K562 (cell line): ENCODE data around the gene CDIPT. TPM values are rescaled to one million over a fixed set of nuclear protein-coding genes. Genes with fewer than 3 reads are reported as not detected.

Experiments
- ATAC-seq: fragments of 200-7000 bp; cut with Tn5 transposase; 3 replicates; pipeline ENCODE4 v1.9.1; 2020; ENCODE audit warnings: moderate library complexity
- BruUV-seq: library from RNA; stranded (reverse); fragments of 400-500 nt; replicated peaks from 2 replicates; lab custom pipeline; 2021; lab: Mats Ljungman, UMichigan
- CTCF ChIA-PET: fragments of 300-600 bp; formaldehyde crosslinking; extraction: SDS; loops from one replicate; lab custom pipeline; 2021; ENCODE audit warnings: low intra/inter-chr PET ratio; lab: Yijun Ruan, JAX
- POLR2A ChIA-PET: fragments of 300-600, 350-650 bp; sonication (Branson Sonifier 250); formaldehyde crosslinking; extraction: SDS; loops from one replicate; lab custom pipeline; 2021; ENCODE audit warnings: antibody characterized with exemption, inconsistent platforms; lab: Yijun Ruan, JAX
- DNase-seq, 4 experiments: peaks; one replicate each; pipeline versions ENCODE4 v3.0.0 to v3.0.0-alpha.2; 2011 to 2018; ENCODE audit warnings: low spot score in 3 of 4, mixed read lengths in 3 of 4; ENCODE audit errors: extremely low read depth in 1 of 4
- FAIRE-seq: peaks from 2 replicates; lab custom pipeline; 2011; peaks lifted over from hg19 to GRCh38; lab: Jason Lieb, UNC
- H2AFZ ChIP-seq: 2 replicates; pipeline ENCODE4 v1.6.0; 2011; ENCODE audit warnings: low read depth, low read length, control low read depth, inconsistent platforms
- H3K27ac ChIP-seq: fragments of 200-600 bp; 3 replicates; pipeline ENCODE4 v1.8.0; 2011; ENCODE audit warnings: low read depth, mild to moderate bottlenecking, control low read depth, inconsistent platforms, low read length, moderate library complexity, mixed read lengths; ENCODE audit errors: extremely low read depth
- H3K27me3 ChIP-seq, 2 experiments: fragments of 300-600 bp in 1 of 2; 2 replicates in 1 of 2; 3 replicates in 1 of 2; pipeline versions ENCODE4 v1.6.0 to v1.8.0; 2011; ENCODE audit warnings: inconsistent platforms in 2 of 2, low read length in 2 of 2, mild to moderate bottlenecking in 1 of 2, mixed read lengths in 1 of 2, moderate library complexity in 1 of 2; ENCODE audit not compliant: control insufficient read depth in 2 of 2, insufficient read depth in 2 of 2
- H3K36me3 ChIP-seq: fragments of 300-600 bp; 3 replicates; pipeline ENCODE4 v1.8.0; 2011; ENCODE audit warnings: mild to moderate bottlenecking, low read length, inconsistent platforms; ENCODE audit not compliant: control insufficient read depth, insufficient read depth
- H3K4me1 ChIP-seq, 2 experiments: fragments of 200-600 bp in 1 of 2; replicated peaks in 1 of 2; 2 replicates in 1 of 2; 3 replicates in 1 of 2; pipeline versions ENCODE4 v1.5.1 to v1.8.0; 2011; ENCODE audit warnings: inconsistent platforms in 2 of 2, low read length in 2 of 2, mild to moderate bottlenecking in 1 of 2, mixed read lengths in 1 of 2, moderate library complexity in 1 of 2; ENCODE audit not compliant: control insufficient read depth in 2 of 2, insufficient read depth in 2 of 2
- H3K4me2 ChIP-seq: 2 replicates; pipeline ENCODE4 v1.6.1; 2011; ENCODE audit warnings: low read length, control low read depth, inconsistent platforms, mixed read lengths; ENCODE audit not compliant: insufficient read depth
- H3K4me3 ChIP-seq: fragments of 200-600 bp; sonication (generic), shearing (Covaris generic); 2 replicates; pipeline ENCODE4 v1.5.1; 2016; ENCODE audit warnings: control low read depth, inconsistent platforms
- H3K79me2 ChIP-seq: fragments of 200-600 bp; 3 replicates; pipeline ENCODE4 v1.8.0; 2011; ENCODE audit warnings: low read length, inconsistent platforms; ENCODE audit not compliant: control insufficient read depth, insufficient read depth
- H3K9ac ChIP-seq, 2 experiments: 2 replicates each; pipeline versions ENCODE4 v1.6.0 to v1.6.1; 2011; ENCODE audit warnings: low read depth in 2 of 2, low read length in 2 of 2, control low read depth in 1 of 2, inconsistent platforms in 1 of 2, mild to moderate bottlenecking in 1 of 2, mixed read lengths in 1 of 2; ENCODE audit not compliant: insufficient read depth in 1 of 2
- H3K9me1 ChIP-seq: one replicate; pipeline ENCODE4 v1.6.0; 2011; ENCODE audit warnings: inconsistent platforms, mild to moderate bottlenecking, low read length, moderate library complexity; ENCODE audit not compliant: control insufficient read depth, insufficient read depth
- H3K9me3 ChIP-seq: replicated peaks from 2 replicates; pipeline ENCODE4 v1.5.1; 2011; ENCODE audit warnings: low read depth, low read length, inconsistent platforms; ENCODE audit not compliant: control insufficient read depth, insufficient read depth
- H4K20me1 ChIP-seq: replicated peaks from 2 replicates; pipeline ENCODE4 v1.6.1; 2011; ENCODE audit warnings: low read length, inconsistent platforms, mixed read lengths; ENCODE audit not compliant: control insufficient read depth, insufficient read depth
- HNRNPH1 ChIP-seq: fragments of 200-400 bp; formaldehyde crosslinking; optimal IDR thresholded peaks from 2 replicates; pipeline ENCODE3; 2017; ENCODE audit warnings: low read depth, mild to moderate bottlenecking, low read length, moderate library complexity
- POLR2A ChIP-seq: fragments of 450-650 bp; conservative IDR thresholded peaks from 2 replicates; pipeline ENCODE4 v1.6.1; 2016
- ZBTB8A ChIP-seq: fragments of 450-650 bp; IDR thresholded peaks from 2 replicates; pipeline ENCODE4 v1.6.1; 2018; ENCODE audit warnings: mild to moderate bottlenecking, moderate library complexity; ENCODE audit not compliant: partially characterized antibody
- ZNF644 ChIP-seq: fragments of 200-800 bp; sonication (Bioruptor generic); IDR thresholded peaks from 2 replicates; pipeline ENCODE4 v1.6.1; 2016; ENCODE audit warnings: low read depth, missing genetic modification characterization, missing compliant biosample characterization
- WGBS: fragments of 100-300 bp; shearing (Covaris generic); methylation state at CpG from one replicate; pipeline ENCODE4 v1.1.6; 2016; ENCODE audit warnings: low coverage, mixed read lengths; ENCODE audit not compliant: insufficient coverage; ENCODE audit errors: missing lambda C conversion rate; 5-methylcytosine and 5-hydroxymethylcytosine counted together
- in situ Hi-C: fragments of 300-500 bp; cut with MboI; formaldehyde crosslinking; loops from 4 replicates; pipeline ENCODE4 v1.15.0; 2018; ENCODE audit warnings: inconsistent platforms, mixed read lengths
- intact Hi-C: fragments of 100-400 bp; cut with micrococcal nuclease; formaldehyde crosslinking; loops from 2 replicates; pipeline ENCODE4 v1.14.2; 2022
- polyA plus RNA-seq, 8 experiments: library from polyadenylated mRNA; depleted of rRNA in 4 of 8; stranded (reverse) in 5 of 8; unstranded in 3 of 8; fragments of >200 nt; fragmentation: Nextera tagmentation in 2 of 8; fragmentation: Illumina TruSeq in 1 of 8; extraction: Ambion mirVana in 2 of 8; extraction: Trizol in 1 of 8; gene quantifications; 2 replicates each; pipeline versions ENCODE4 v1.2.1 to v1.2.3, GENCODE V29; 2011 to 2014; ENCODE audit warnings: inconsistent platforms in 1 of 8, missing spikeins in 1 of 8
- total RNA-seq, 7 experiments: library from RNA; depleted of rRNA in 6 of 7; stranded (reverse); fragments of >200 nt in 6 of 7; fragmentation: Illumina TruSeq in 2 of 7; extraction: Trizol in 2 of 7; gene quantifications; 2 replicates each; pipeline versions ENCODE4 v1.2.1 to v1.2.3, GENCODE V29; 2011 to 2021; ENCODE audit warnings: low replicate concordance in 1 of 7
- TF ChIP-seq, protein P1 (sequence below): sonication (generic); formaldehyde crosslinking; IDR thresholded peaks from 2 replicates; pipeline ENCODE4 v1.9.0; 2022; ENCODE audit warnings: mild to moderate bottlenecking, missing genetic modification reagents
- TF ChIP-seq, protein P2 (sequence below): sonication (generic); formaldehyde crosslinking; IDR thresholded peaks from 2 replicates; pipeline ENCODE4 v1.8.1; 2023; ENCODE audit warnings: mild to moderate bottlenecking, missing genetic modification reagents
- TF ChIP-seq, protein P3 (sequence below): fragments of 250-450 bp; sonication (Bioruptor Pico); IDR thresholded peaks from 2 replicates; pipeline ENCODE4 v1.5.0; 2021; ENCODE audit warnings: mild to moderate bottlenecking, borderline replicate concordance
- TF ChIP-seq, protein P4 (sequence below), 2 experiments: IDR thresholded peaks; 2 replicates each; pipeline ENCODE4 v1.6.1; 2011; ENCODE audit warnings: borderline replicate concordance in 1 of 2, control low read depth in 1 of 2, low read depth in 1 of 2, low read length in 1 of 2, mild to moderate bottlenecking in 1 of 2, mixed read lengths in 1 of 2, moderate library complexity in 1 of 2; ENCODE audit not compliant: insufficient read depth in 1 of 2, insufficient read length in 1 of 2, poor library complexity in 1 of 2, severe bottlenecking in 1 of 2; ENCODE audit errors: extremely low read depth in 1 of 2

CDIPT gene
- total and polyA plus RNA-seq, 9 of the 15 experiments (the other 6 are each of a cell fraction or from before 2014, with no cell fraction given): 1.3 to 37.0 (median 23.0) TPM

DNA sequence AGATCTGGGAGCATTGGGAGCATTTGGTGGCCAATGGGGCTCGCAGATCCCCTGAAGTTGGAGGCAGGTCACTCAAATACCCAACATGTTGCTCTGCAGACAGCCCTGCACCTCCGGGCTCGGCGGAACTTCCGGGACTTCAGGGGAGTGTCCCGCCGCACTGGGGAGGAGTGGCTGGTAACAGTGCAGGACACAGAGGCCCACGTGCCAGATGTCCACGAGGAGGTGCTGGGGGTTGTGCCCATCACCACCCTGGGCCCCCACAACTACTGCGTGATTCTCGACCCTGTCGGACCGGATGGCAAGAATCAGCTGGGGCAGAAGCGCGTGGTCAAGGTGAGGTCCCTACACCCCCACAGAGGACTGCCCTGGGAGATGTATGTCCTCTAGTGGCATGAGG, 26.4 kb downstream of the CDIPT start:
- 48% methylated on average over 14 of the region's 15 CpGs for WGBS
- intact Hi-C loops: no loop called here
- POLR2A ChIA-PET: no interaction called here
- Histone ChIP-seq H3K9me1 (no peaks in the 10 kb centered on the region), H3K27ac (no peak overlapping the region), H3K4me1 (peaks cover 0 to 19% of the 10 kb centered on the region in 2 experiments; a peak in 2 of 5 replicates), H2AFZ (peak overlapping the region; percentile 62; the same call in 1 of the 2 replicates), H3K9ac (peak overlapping the region in 1 of 2 experiments; percentile 66; a peak in 1 of 4 replicates), H3K27me3 (no peaks in the 10 kb centered on the region), H4K20me1 (no peaks in the 10 kb centered on the region), H3K79me2 (no peaks in the 10 kb centered on the region), H3K4me3 (no peak overlapping the region), H3K36me3 (no peaks in the 10 kb centered on the region), H3K9me3 (no peaks in the 10 kb centered on the region), H3K4me2 (no peak overlapping the region)
- DNase-seq (no peak), ATAC-seq (peak; percentile 76), FAIRE-seq (no peak)
- in situ Hi-C loops: no loop called here
- CTCF ChIA-PET: no interaction called here
- BruUV-seq: no TSS peak
- TF ChIP-seq ZBTB8A (no peak), ZNF644 (tag) (no peak), HNRNPH1 (no peak), POLR2A (no peak)
- TF ChIP-seq, protein P1, sequence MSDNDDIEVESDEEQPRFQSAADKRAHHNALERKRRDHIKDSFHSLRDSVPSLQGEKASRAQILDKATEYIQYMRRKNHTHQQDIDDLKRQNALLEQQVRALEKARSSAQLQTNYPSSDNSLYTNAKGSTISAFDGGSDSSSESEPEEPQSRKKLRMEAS: peak; percentile 35; the same call in 1 of the 2 replicates
- TF ChIP-seq, protein P2, sequence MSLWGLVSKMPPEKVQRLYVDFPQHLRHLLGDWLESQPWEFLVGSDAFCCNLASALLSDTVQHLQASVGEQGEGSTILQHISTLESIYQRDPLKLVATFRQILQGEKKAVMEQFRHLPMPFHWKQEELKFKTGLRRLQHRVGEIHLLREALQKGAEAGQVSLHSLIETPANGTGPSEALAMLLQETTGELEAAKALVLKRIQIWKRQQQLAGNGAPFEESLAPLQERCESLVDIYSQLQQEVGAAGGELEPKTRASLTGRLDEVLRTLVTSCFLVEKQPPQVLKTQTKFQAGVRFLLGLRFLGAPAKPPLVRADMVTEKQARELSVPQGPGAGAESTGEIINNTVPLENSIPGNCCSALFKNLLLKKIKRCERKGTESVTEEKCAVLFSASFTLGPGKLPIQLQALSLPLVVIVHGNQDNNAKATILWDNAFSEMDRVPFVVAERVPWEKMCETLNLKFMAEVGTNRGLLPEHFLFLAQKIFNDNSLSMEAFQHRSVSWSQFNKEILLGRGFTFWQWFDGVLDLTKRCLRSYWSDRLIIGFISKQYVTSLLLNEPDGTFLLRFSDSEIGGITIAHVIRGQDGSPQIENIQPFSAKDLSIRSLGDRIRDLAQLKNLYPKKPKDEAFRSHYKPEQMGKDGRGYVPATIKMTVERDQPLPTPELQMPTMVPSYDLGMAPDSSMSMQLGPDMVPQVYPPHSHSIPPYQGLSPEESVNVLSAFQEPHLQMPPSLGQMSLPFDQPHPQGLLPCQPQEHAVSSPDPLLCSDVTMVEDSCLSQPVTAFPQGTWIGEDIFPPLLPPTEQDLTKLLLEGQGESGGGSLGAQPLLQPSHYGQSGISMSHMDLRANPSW (CRISPR knock-in tag): no peak
- TF ChIP-seq, protein P3, sequence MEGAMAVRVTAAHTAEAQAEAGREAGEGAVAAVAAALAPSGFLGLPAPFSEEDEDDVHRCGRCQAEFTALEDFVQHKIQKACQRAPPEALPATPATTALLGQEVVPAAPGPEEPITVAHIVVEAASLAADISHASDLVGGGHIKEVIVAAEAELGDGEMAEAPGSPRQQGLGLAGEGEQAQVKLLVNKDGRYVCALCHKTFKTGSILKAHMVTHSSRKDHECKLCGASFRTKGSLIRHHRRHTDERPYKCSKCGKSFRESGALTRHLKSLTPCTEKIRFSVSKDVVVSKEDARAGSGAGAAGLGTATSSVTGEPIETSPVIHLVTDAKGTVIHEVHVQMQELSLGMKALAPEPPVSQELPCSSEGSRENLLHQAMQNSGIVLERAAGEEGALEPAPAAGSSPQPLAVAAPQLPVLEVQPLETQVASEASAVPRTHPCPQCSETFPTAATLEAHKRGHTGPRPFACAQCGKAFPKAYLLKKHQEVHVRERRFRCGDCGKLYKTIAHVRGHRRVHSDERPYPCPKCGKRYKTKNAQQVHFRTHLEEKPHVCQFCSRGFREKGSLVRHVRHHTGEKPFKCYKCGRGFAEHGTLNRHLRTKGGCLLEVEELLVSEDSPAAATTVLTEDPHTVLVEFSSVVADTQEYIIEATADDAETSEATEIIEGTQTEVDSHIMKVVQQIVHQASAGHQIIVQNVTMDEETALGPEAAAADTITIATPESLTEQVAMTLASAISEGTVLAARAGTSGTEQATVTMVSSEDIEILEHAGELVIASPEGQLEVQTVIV: no peak
- TF ChIP-seq, protein P4, sequence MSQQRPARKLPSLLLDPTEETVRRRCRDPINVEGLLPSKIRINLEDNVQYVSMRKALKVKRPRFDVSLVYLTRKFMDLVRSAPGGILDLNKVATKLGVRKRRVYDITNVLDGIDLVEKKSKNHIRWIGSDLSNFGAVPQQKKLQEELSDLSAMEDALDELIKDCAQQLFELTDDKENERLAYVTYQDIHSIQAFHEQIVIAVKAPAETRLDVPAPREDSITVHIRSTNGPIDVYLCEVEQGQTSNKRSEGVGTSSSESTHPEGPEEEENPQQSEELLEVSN (IDR thresholded peaks at IDR 0.05; ENCODE audit: borderline replicate concordance in 1 of 2, extremely low read depth in 1 of 2, insufficient read depth in 1 of 2, insufficient read length in 1 of 2, low read depth in 1 of 2, low read length in 1 of 2, poor library complexity in 1 of 2, severe bottlenecking in 1 of 2): peak; percentile 41 to 73
